GM23338 (cell line): ENCODE data around the gene ERC2.

Experiments used
- CREB1 ChIP-seq: fragments of 250-450 bp; sonication (Bioruptor Pico); IDR thresholded peaks from 2 replicates; pipeline ENCODE4 v1.5.0; 2020; ENCODE audit warnings: low read depth, mild to moderate bottlenecking, moderate library complexity
- CTCF ChIP-seq, 2 experiments: fragments of 200-600 bp in 1 of 2; sonication (generic) in 1 of 2; conservative IDR thresholded peaks; 2 replicates each; pipeline versions ENCODE4 v1.5.1 to v1.6.1; 2016 to 2017; ENCODE audit warnings: antibody characterized with exemption in 2 of 2, low read depth in 2 of 2, mild to moderate bottlenecking in 2 of 2, moderate library complexity in 1 of 2
- ETS1 ChIP-seq: IDR thresholded peaks from 2 replicates; pipeline ENCODE4 v1.6.1; 2016; ENCODE audit warnings: antibody characterized with exemption
- EZH2 ChIP-seq: fragments of 200-600 bp; sonication (generic); IDR thresholded peaks from one replicate; pipeline ENCODE4 v1.8.0; 2017; ENCODE audit warnings: antibody characterized with exemption, mild to moderate bottlenecking, low read depth; ENCODE audit not compliant: unreplicated experiment
- EZH2phosphoT487 ChIP-seq: fragments of 200-600 bp; sonication (generic); IDR thresholded peaks from one replicate; pipeline ENCODE4 v1.8.1; 2018; ENCODE audit warnings: antibody characterized with exemption; ENCODE audit not compliant: unreplicated experiment
- JUNB ChIP-seq: IDR thresholded peaks from one replicate; pipeline ENCODE4 v1.6.1; 2016; ENCODE audit warnings: antibody characterized with exemption; ENCODE audit not compliant: unreplicated experiment
- NANOG ChIP-seq: IDR thresholded peaks from 2 replicates; pipeline ENCODE4 v1.6.1; 2016; ENCODE audit warnings: antibody characterized with exemption, borderline replicate concordance
- POLR2AphosphoS5 ChIP-seq: IDR thresholded peaks from 2 replicates; pipeline ENCODE4 v1.6.1; 2016; ENCODE audit warnings: antibody characterized with exemption, low read depth
- REST ChIP-seq: IDR thresholded peaks from one replicate; pipeline ENCODE4 v1.6.1; 2018; ENCODE audit warnings: antibody characterized with exemption; ENCODE audit not compliant: unreplicated experiment
- STAT1 ChIP-seq: IDR thresholded peaks from one replicate; pipeline ENCODE4 v1.6.1; 2016; ENCODE audit warnings: antibody characterized with exemption; ENCODE audit not compliant: unreplicated experiment
- ZNF114 ChIP-seq: fragments of 250-450 bp; sonication (Bioruptor Pico); IDR thresholded peaks from 2 replicates; pipeline ENCODE4 v1.5.0; 2020; ENCODE audit warnings: mild to moderate bottlenecking, moderate library complexity

- TF ChIP-seq CTCF (conservative IDR thresholded peaks at IDR 0.05; ENCODE audit: low read depth in 2 of 2) (no peak), EZH2 (no peak), POLR2AphosphoS5 (no peak), REST (no peak), EZH2phosphoT487 (no peak), NANOG (no peak), CREB1 (CRISPR knock-in tag) (no peak), STAT1 (no peak), ETS1 (no peak), JUNB (no peak), ZNF114 (CRISPR knock-in tag) (no peak)
Measured at GRCh38 chr3:56406826-56407515, 61.3 kb downstream of the ERC2 start.
